ENCODE measurements around the gene LRRTM3. TPM values are rescaled to one million over a fixed set of nuclear protein-coding genes. Genes with fewer than 3 reads are reported as not detected.
A peak's percentile ranks its signal among the peaks of the same experiment; 100 is the strongest.

Gene LRRTM3
- total RNA-seq (2014; rRNA removed; shearing (Covaris generic)) = not detected in 2 replicates

DNA sequence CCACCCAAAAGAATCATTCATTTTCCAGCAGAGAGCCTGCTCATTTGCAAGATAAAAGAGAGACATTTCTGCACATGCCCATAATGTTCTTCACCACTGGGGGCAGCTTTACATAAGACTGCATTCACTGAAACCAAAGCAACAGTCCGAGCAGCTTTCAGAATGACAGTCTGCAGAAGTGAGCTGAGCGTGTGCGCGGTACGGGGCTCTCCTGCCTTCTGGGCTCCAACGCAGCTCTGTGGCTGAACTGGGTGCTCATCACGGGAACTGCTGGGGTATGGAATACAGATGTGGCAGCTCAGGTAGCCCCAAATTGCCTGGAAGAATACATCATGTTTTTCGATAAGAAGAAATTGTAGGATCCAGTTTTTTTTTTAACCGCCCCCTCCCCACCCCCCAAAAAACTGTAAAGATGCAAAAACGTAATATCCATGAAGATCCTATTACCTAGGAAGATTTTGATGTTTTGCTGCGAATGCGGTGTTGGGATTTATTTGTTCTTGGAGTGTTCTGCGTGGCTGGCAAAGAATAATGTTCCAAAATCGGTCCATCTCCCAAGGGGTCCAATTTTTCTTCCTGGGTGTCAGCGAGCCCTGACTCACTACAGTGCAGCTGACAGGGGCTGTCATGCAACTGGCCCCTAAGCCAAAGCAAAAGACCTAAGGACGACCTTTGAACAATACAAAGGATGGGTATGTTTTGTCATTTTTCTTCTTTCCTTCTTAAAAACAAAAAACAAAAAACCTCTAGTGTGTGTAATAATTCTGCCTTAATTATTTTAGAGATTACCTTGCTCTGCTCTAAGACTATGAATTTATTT is at the start of gene LRRTM3:
Gene LRRTM3 (plus strand): TSS at position 141 of the 820 bp plus-strand sequence.
- peak; percentile 59 for DNase-seq (ENCODE audit: low spot score)

DNA sequence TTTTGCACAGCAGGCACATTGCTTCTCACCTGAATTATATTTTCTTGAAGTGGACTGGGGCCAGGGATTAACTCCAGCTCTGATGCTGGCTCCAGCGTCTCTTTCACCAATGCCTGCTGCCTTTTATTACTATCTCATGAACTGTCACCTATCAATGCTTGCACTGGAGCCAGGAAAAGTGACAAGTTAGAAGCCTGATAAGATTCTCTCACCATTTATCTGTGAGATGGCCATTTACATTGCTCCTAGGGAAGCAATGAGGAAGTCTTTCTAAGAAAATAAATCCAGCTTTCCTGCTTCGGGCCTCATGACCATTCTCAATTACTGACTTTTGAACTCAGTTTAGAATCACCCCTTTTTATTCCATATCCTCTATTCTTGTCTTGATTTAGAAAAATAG is 48.5 kb upstream of the LRRTM3 start:
- no peak for DNase-seq (ENCODE audit: low spot score)

DNA sequence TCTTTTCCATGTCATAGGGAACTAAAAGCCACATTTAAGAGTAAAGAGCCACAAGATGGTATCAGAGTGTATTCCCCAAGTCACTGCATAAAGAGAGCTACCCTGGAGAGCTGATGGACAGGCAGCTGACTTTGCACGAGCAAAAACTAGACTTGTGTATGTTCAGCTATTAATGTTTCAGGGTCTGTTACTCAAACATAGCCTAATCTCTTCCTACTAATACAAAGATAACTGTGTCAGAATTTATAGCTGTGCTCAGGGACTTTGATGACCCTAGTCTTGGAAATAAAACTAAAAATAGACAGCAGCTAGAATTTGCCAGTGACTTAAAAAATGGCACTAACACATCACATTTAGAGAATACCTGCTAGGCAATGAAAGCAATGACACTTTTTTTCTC is 45.5 kb upstream of the LRRTM3 start:
- DNase-seq (ENCODE audit: low spot score) = no peak

DNA sequence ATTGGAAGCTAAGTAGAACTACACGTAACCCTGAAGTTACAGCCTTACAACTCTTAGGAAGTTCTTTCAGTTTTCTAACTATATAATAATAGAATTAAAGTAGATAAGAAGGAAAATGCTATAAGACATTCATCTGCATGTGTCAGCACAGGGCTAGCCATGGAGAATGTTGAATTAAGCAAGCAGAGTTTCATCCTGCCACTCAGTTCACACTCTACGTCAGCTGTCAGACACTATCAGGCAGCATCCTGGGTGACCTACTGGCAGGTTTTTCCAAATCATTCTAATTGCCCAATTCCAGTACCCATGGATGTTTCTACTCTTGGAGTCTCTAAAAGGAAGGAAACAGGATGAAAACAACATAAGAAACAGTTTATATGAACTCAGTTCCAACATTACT is 45.0 kb upstream of the LRRTM3 start:
- DNase-seq (ENCODE audit: low spot score) = no peak

DNA sequence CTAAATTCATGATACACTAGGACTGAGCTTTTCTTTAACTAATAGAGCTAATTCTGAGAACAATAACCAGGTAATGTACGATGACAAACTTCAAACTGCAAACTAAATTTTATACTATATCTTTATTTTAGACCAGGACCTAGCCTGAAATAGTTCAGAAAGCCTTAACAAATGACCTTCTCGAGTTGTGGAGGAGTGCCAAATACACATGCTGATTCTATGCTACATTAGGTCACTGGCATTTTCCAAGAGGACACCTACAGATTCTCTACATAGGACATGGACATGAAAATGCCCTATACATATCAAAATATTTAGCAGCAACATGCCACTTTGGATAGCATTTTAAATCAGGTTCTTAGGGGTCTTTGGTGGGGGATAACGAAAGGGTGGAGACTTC is 44.0 kb upstream of the LRRTM3 start:
- no peak for DNase-seq (ENCODE audit: low spot score)

DNA sequence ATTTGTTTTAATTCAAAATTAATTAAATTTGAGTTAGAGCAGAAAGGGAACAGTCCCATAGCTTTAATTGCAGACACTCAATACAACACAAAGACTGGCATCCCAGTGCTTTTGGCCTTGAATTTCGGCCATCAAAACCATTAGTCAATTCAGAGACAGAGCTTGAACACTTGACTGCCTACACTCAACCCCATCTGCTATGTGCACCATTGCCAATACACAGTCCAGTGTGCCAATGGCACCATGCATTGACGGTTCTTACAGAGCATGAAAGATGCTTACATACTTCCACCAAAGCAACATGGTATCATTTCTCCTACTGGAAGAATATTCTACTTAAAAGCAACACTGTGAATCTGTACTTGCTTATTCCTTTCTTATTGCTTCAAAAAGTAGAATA is 43.6 kb upstream of the LRRTM3 start:
- no peak for DNase-seq (ENCODE audit: low spot score)

DNA sequence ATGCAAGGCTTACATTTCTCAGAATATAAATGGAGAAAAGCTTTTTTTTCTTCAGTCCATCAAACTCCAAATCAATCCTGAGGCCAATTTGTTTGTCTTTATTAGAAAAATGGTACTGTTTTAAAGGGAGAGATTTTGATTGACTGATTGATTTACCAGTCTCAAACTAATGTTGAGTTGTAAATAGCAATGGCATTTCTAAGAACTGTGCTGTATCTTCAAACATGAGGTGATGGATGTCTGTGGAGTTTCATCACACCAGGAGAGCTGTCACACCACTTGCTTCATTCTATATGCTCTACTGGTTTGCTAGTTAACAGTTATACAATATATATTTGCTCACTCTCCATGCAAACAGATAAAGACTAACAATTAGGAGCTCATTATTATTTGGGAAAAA is 39.0 kb upstream of the LRRTM3 start:
- DNase-seq (ENCODE audit: low spot score) = no peak

DNA sequence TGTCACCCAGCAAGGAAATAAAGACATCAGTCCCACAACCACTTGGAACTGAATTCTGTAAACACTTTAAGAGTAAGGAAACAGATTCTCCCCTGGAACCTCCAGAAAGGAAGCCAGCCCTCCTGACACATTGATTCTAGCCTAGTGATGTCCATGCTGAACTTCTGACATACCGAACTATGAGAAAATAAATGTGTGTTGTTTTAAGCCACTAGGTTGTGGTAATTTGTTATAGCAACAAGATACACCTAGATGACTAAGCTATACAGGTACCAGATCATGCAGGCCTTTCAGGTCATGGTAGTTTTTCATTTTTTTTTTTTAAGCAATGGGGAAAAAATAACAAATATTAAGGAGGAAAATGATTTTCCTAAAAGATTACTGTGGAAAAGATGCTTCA is 37.6 kb upstream of the LRRTM3 start:
- no peak for DNase-seq (ENCODE audit: low spot score)

DNA sequence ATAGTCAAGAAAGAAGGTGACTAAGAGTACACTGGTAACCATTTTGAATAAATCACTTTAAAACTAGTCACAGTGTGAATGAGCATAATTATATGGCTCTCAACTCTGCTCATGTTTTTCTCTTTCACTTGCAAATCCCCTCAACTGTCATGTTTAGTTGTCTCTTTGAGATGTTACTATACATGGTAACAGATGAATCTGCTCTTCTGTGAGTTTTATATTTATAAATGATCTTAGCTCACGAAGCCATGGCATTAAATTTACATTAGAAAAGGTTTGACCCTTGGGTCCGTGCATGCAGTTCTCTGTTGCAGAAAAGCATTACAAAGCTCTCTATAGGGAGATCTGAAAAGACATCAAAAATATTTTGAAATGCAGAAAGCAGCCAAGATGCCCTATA is 33.0 kb upstream of the LRRTM3 start:
- DNase-seq (ENCODE audit: low spot score) = no peak

DNA sequence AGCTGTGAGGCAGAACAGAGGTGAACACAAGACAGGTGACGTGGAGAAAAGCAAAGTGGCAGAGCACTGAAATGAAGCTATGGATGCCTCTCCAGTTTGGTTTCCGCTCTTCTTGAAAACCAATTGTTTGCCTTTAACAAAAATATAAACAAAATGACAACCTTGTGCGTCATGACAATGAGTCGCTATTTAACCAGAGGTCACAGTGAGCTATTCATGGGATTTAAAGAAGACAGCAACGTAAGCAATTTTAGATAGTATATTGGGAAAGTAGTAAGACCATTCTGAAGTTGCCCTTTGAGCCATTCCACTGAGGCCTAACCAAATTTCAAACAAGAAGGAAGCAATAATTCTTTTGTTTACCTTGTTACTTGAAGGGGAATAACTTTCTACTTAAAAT is 15.2 kb upstream of the LRRTM3 start:
- DNase-seq (ENCODE audit: low spot score) = no peak

DNA sequence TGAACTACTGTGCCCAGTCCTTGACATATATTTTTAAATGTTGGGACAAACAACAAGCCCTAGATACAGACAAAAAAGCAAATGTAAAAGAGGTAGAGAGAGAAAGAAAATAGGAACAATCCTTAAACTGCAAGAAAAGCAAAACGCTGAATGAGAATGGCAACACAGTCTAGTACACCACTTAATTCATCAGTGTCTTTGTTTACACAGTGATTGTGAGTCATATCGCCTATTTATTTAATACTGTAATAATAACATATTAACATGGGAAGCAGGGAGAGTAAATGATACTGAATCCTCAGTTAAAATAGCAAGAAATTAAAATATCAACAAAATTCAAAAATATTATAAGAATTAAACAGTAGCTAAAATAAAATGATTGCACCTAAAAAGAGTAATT is 9.8 kb upstream of the LRRTM3 start:
- DNase-seq (ENCODE audit: low spot score) = no peak

DNA sequence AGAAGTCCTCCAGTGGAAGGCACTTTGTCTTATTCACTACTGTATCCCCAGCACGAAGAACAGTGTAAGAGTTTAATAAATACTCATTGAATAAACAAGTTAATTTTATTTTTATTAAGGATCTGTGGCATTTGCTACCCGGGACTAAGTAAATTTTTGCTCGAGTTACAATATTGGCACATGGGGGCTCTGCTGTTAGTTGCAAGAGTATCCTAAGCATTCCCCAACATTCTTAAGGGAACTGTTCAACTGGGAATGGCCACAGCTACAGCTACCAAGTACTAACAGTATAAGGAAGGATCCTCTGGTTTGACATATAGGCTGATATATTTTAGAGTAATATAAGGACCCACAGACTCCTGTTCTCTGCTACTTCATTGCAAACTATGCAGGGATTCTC is 8.7 kb upstream of the LRRTM3 start:
- DNase-seq (ENCODE audit: low spot score) = no peak

DNA sequence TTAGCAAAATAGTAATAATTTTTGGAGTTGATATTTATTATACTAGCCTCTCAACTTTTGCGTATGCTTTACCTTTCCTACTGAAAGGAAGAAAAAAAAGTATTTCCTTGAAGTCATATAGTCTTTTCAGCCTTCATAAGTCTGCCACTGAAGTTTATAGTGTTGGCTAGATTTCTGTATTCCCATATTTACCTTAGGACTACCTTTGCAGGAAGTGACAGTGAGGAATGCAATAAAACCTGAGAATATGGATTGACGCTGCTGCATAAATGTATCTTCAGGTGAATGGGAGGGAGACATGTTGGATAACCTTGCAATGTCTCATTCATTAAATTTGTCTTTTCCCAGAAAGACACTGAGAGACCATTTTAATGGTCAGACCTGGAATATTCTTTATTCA is 6.6 kb upstream of the LRRTM3 start:
- DNase-seq (ENCODE audit: low spot score) = no peak

DNA sequence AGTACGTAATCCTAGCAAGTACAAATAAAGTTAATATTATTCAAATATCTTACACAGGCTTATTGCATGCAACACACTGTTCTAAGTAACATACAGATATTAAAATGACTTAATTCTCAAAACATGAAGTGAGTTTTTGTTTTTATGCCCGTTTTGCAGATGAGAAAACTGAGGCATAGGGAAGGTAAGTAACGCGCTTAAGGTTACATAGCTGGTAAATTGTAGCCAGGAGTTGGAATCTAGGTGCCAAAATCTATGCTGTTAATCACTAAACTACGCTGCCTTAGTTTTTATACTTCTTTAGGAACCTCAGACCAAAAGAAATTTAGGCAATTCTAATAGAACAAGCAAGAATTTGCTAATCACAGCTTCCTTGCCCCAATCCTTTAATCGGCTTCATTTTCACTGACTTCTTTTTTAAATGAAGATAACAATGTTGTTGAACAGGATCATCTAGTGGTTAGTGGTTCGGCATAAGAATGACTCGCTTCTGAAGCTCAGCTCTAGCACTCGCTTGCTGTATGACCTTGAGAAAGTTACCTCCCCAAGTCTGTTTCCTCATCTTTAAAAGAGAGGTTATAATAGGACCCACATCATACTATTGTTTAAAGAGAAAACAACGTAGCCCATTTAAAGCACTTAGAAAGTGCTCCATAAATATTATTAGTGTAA is 1.0 kb upstream of the LRRTM3 start:
- no peak for DNase-seq (ENCODE audit: low spot score)

DNA sequence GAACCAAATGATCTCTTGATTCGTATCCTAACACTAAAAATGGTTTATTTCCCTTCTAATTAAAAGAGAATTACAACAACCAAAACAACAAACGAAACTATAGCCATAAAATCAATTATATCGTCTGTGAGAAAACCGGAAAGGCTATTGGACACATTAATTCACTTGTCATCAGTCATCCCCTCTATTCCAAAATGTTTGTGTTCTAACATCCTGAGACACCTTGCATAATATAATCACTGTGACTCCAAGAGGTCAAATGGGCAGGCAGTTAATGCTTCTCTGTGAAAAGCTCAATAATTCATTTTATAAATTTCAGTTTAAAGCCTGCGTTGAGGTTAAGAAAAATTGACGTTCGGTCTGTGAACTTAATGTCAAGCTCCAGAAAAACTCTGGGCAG is 463 bp upstream of the LRRTM3 start:
- no peak for DNase-seq (ENCODE audit: low spot score)

DNA sequence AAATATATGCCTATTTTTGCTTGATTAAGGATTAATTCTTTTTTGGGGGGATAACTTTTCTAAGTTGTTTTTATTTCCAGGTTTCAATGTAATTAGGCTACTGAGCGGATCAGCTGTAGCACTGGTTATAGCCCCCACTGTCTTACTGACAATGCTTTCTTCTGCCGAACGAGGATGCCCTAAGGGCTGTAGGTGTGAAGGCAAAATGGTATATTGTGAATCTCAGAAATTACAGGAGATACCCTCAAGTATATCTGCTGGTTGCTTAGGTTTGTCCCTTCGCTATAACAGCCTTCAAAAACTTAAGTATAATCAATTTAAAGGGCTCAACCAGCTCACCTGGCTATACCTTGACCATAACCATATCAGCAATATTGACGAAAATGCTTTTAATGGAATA is 1.0 kb downstream of the LRRTM3 start:
- no peak for DNase-seq (ENCODE audit: low spot score)

DNA sequence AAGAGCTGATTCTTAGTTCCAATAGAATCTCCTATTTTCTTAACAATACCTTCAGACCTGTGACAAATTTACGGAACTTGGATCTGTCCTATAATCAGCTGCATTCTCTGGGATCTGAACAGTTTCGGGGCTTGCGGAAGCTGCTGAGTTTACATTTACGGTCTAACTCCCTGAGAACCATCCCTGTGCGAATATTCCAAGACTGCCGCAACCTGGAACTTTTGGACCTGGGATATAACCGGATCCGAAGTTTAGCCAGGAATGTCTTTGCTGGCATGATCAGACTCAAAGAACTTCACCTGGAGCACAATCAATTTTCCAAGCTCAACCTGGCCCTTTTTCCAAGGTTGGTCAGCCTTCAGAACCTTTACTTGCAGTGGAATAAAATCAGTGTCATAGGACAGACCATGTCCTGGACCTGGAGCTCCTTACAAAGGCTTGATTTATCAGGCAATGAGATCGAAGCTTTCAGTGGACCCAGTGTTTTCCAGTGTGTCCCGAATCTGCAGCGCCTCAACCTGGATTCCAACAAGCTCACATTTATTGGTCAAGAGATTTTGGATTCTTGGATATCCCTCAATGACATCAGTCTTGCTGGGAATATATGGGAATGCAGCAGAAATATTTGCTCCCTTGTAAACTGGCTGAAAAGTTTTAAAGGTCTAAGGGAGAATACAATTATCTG is 1.6 kb downstream of the LRRTM3 start:
- no peak for DNase-seq (ENCODE audit: low spot score)

DNA sequence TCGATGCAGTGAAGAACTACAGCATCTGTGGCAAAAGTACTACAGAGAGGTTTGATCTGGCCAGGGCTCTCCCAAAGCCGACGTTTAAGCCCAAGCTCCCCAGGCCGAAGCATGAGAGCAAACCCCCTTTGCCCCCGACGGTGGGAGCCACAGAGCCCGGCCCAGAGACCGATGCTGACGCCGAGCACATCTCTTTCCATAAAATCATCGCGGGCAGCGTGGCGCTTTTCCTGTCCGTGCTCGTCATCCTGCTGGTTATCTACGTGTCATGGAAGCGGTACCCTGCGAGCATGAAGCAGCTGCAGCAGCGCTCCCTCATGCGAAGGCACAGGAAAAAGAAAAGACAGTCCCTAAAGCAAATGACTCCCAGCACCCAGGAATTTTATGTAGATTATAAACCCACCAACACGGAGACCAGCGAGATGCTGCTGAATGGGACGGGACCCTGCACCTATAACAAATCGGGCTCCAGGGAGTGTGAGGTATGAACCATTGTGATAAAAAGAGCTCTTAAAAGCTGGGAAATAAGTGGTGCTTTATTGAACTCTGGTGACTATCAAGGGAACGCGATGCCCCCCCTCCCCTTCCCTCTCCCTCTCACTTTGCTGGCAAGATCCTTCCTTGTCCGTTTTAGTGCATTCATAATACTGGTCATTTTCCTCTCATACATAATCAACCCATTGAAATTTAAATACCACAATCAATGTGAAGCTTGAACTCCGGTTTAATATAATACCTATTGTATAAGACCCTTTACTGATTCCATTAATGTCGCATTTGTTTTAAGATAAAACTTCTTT is 2.3 kb downstream of the LRRTM3 start:
- DNase-seq (ENCODE audit: low spot score) = no peak

DNA sequence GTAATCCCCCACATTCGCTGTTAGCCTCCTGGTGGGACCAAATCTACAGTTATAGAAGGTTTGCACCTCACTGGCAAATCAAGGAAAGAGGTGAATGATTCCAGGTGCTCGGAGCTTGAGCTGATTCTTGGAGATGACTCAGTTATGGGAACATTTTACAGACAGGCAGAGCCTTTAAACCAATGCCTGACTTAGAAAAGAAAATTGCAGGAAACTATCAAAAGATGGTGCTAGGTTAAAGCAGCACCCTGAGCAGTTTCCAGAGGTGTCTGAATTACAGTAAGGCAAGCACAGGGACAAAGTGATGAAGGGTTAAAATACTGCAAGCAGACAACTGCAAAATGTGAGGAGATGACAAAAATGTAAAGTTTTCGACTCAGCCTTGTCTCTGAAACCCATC is 2.9 kb downstream of the LRRTM3 start:
- DNase-seq (ENCODE audit: low spot score) = no peak

DNA sequence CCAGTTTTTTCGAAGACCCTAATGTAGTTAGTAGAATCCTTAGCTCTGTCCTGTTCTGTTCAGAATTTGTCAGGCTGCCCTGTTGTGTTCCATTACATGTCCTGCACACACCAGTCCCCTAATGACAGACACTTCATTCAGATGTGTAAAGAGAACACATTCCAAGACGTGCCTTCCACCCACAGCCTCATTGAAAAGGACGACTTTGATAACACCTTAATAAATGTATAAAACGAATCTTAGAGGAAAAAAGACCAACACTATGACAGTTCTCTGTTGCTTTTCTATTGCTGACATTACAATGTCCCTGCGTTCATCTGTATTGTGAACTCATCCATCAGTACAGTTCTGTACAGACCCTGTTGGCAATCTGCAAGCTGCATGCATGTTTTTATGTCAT is 3.5 kb downstream of the LRRTM3 start:
- no peak for DNase-seq (ENCODE audit: low spot score)

DNA sequence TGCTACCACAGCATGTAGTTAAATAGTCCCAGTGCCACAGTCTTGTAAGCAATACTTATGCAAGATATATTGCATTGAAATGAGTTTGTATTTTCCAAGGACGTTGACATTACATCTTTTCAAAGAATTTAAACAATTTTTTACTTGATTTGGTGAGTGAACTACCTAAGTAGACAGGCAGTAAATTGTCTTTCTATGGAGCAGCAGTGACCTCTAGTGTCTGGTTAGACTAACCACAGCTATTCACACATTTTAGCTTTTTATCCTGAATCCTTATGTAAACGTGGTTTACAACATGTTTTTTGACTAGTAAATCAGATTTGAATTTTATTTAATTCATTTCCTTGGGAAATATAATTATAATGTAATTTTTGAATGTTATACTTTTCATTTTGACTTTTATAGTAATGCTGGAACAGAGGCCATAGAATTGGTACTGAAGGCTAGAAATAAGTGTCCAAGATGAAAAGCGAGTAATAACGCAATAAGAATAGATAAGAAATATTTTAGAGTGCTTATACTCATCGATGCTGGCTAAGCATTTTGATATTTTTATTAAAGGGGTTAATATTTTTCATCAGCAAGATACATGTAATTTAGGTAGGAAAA is 5.6 kb downstream of the LRRTM3 start:
- DNase-seq (ENCODE audit: low spot score) = peak; percentile 71

DNA sequence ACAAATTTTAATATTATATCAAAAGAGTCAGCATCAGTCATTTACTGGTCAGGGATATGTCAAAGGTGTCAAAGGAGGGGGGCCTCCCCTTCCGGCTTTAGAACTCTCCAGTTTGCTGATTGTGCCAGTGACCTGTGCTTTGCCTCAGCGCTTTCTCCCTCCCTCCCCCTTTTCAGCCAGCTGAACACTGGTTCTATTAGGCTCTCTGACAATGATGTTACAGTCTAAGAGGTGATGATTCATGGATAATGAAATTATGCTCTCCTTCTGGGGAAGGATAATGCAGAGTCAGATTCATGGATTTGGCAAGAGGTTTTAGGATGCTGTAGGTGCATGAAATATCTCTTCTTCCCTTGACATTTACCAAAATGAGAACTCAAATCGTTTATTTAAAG is 6.1 kb downstream of the LRRTM3 start:
- DNase-seq (ENCODE audit: low spot score) = no peak

All from HT-29 (cell line).